GM23338 (cell line): ENCODE data around the gene CCDC102A. TPM values are rescaled to one million over a fixed set of nuclear protein-coding genes. Genes with fewer than 3 reads are reported as not detected.

Source experiments
- ATAC-seq: fragments of 200-7000 bp; cut with Tn5 transposase; 3 replicates; pipeline ENCODE4 v1.9.1; 2020
- DNase-seq: peaks from one replicate; pipeline ENCODE4 v3.0.0-alpha.2; 2015; ENCODE audit warnings: low spot score
- H2AFZ ChIP-seq: fragments of 200-600 bp; sonication (generic); 2 replicates; pipeline ENCODE4 v1.8.0; 2016; ENCODE audit warnings: antibody characterized with exemption, mild to moderate bottlenecking, moderate library complexity
- H3F3A ChIP-seq: fragments of 200-600 bp; sonication (generic); replicated peaks from 2 replicates; pipeline ENCODE4 v1.8.0; 2017; ENCODE audit warnings: antibody characterized with exemption, mixed run types, low read depth
- H3K27ac ChIP-seq: fragments of 200-600 bp; sonication (generic); 2 replicates; pipeline ENCODE4 v1.6.1; 2016; ENCODE audit warnings: low read depth
- H3K27me3 ChIP-seq: fragments of 200-600 bp; sonication (generic); 2 replicates; pipeline ENCODE4 v1.8.0; 2016; ENCODE audit warnings: mild to moderate bottlenecking, mixed run types, moderate library complexity; ENCODE audit not compliant: insufficient read depth
- H3K36me3 ChIP-seq: fragments of 200-600 bp; sonication (generic); 2 replicates; pipeline ENCODE4 v1.8.0; 2016; ENCODE audit warnings: mild to moderate bottlenecking; ENCODE audit not compliant: insufficient read depth
- H3K4me1 ChIP-seq: fragments of 200-600 bp; sonication (generic); 2 replicates; pipeline ENCODE4 v1.8.0; 2016; ENCODE audit warnings: mild to moderate bottlenecking, moderate library complexity; ENCODE audit not compliant: insufficient read depth
- H3K4me2 ChIP-seq: fragments of 200-600 bp; sonication (generic); 2 replicates; pipeline ENCODE4 v1.7.1; 2017; ENCODE audit warnings: mixed run types
- H3K4me3 ChIP-seq: fragments of 200-600 bp; sonication (generic); 2 replicates; pipeline ENCODE4 v1.6.1; 2016; ENCODE audit warnings: mixed run types
- H3K79me2 ChIP-seq: fragments of 200-600 bp; sonication (generic); replicated peaks from 2 replicates; pipeline ENCODE4 v1.8.0; 2017; ENCODE audit warnings: mild to moderate bottlenecking; ENCODE audit not compliant: insufficient read depth
- H3K9me2 ChIP-seq: fragments of 200-600 bp; sonication (generic); 2 replicates; pipeline ENCODE4 v1.8.0; 2017; ENCODE audit not compliant: insufficient read depth
- H4K20me1 ChIP-seq: fragments of 200-600 bp; sonication (generic); replicated peaks from 2 replicates; pipeline ENCODE4 v1.8.0; 2017; ENCODE audit warnings: mild to moderate bottlenecking; ENCODE audit not compliant: insufficient read depth
- H3K27ac Mint-ChIP-seq: 2 replicates; pipeline ENCODE4 v1.8.0; 2020; ENCODE audit warnings: inconsistent platforms, mild to moderate bottlenecking, moderate library complexity, mixed read lengths
- H3K27me3 Mint-ChIP-seq: 3 replicates; pipeline ENCODE4 v1.8.0; 2022; ENCODE audit warnings: low read depth, mild to moderate bottlenecking, moderate library complexity, mixed read lengths, inconsistent platforms; ENCODE audit not compliant: insufficient read depth, poor library complexity
- H3K36me3 Mint-ChIP-seq: 3 replicates; pipeline ENCODE4 v1.8.0; 2021; ENCODE audit warnings: low read depth, mild to moderate bottlenecking, inconsistent platforms, moderate library complexity, mixed read lengths
- H3K4me1 Mint-ChIP-seq: 3 replicates; pipeline ENCODE4 v1.8.0; 2020; ENCODE audit warnings: mild to moderate bottlenecking, inconsistent platforms, mixed read lengths
- H3K4me3 Mint-ChIP-seq: 3 replicates; pipeline ENCODE4 v1.8.0; 2021; ENCODE audit warnings: moderate library complexity, mild to moderate bottlenecking, inconsistent platforms, mixed read lengths
- H3K9me3 Mint-ChIP-seq: 3 replicates; pipeline ENCODE4 v1.8.0; 2020; ENCODE audit warnings: moderate library complexity, mild to moderate bottlenecking, inconsistent platforms, mixed read lengths
- CREB1 ChIP-seq: fragments of 250-450 bp; sonication (Bioruptor Pico); IDR thresholded peaks from 2 replicates; pipeline ENCODE4 v1.5.0; 2020; ENCODE audit warnings: low read depth, mild to moderate bottlenecking, moderate library complexity
- EZH2 ChIP-seq: fragments of 200-600 bp; sonication (generic); IDR thresholded peaks from one replicate; pipeline ENCODE4 v1.8.0; 2017; ENCODE audit warnings: antibody characterized with exemption, mild to moderate bottlenecking, low read depth; ENCODE audit not compliant: unreplicated experiment
- EZH2phosphoT487 ChIP-seq: fragments of 200-600 bp; sonication (generic); IDR thresholded peaks from one replicate; pipeline ENCODE4 v1.8.1; 2018; ENCODE audit warnings: antibody characterized with exemption; ENCODE audit not compliant: unreplicated experiment
- JUNB ChIP-seq: IDR thresholded peaks from one replicate; pipeline ENCODE4 v1.6.1; 2016; ENCODE audit warnings: antibody characterized with exemption; ENCODE audit not compliant: unreplicated experiment
- NANOG ChIP-seq: IDR thresholded peaks from 2 replicates; pipeline ENCODE4 v1.6.1; 2016; ENCODE audit warnings: antibody characterized with exemption, borderline replicate concordance
- STAT1 ChIP-seq: IDR thresholded peaks from one replicate; pipeline ENCODE4 v1.6.1; 2016; ENCODE audit warnings: antibody characterized with exemption; ENCODE audit not compliant: unreplicated experiment
- polyA plus RNA-seq: library from polyadenylated mRNA; unstranded; fragments of >200 nt; fragmentation: Nextera tagmentation; extraction: Ambion mirVana; gene quantifications from 2 replicates; pipeline ENCODE4 v1.2.1, GENCODE V29; 2016
- total RNA-seq: library from RNA; depleted of rRNA; stranded (reverse); fragments of >200 nt; shearing (Covaris generic); gene quantifications from 2 replicates; pipeline ENCODE4 v1.2.3, GENCODE V29; 2014
- TF ChIP-seq, protein P1 (sequence below): fragments of 250-450 bp; sonication (Bioruptor Pico); IDR thresholded peaks from 2 replicates; pipeline ENCODE4 v1.5.0; 2020; ENCODE audit warnings: mild to moderate bottlenecking, moderate library complexity
- TF ChIP-seq, protein P2 (sequence below): IDR thresholded peaks from one replicate; pipeline ENCODE4 v1.6.1; 2018; ENCODE audit warnings: antibody characterized with exemption; ENCODE audit not compliant: unreplicated experiment

The CCDC102A gene
- total and polyA plus RNA-seq, 2 experiments from 2014 or later: 2.0 to 5.2 TPM

DNA sequence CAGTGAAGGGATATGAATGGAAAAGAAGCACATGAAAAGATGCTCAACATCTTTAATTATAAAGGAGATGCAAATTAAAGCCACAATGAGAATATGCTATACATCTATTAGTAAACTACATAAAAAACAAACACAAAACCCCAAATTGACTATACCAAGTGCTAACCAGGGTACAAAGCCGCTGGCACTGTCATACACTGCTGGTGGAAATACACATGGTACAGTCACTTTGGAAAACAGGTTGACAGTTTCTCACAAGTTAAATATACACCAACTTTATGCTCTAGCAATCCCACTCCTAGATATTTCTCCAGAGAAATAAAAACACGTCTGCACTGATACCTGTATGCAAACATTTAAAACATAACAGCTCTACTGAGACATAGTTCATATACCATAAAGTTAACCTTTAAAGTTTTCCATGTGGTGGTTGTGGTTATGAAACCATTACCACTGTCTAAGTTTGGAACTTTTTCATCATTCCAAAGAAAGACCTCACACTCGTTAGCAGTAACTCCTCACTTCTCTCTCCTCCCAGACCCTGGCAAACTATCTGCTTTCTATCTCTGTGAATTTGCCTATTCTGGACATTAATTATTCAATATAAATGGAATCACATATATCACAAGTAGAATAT lies 48.8 kb upstream of the CCDC102A start:
- Histone ChIP-seq H3K27ac (no peak overlapping the region), H4K20me1 (no peaks in the 10 kb centered on the region), H3K4me2 (no peak overlapping the region), H3K4me1 (no peaks in the 10 kb centered on the region), H3K9me2 (no peaks in the 10 kb centered on the region), H3K79me2 (no peaks in the 10 kb centered on the region), H3K27me3 (0 out of 2 replicates have a peak, but pooled peaks cover 3% of the 10 kb centered on the region), H3F3A (no peaks in the 10 kb centered on the region), H3K4me3 (no peak overlapping the region), H3K36me3 (no peaks in the 10 kb centered on the region), H2AFZ (no peak overlapping the region)
- no peaks in the 10 kb centered on the region for H3K4me1 Mint-ChIP-seq
- no peak for TF ChIP-seq EZH2
- ATAC-seq (no peak), DNase-seq (no peak)
- peaks cover 13% of the 10 kb centered on the region for H3K27me3 Mint-ChIP-seq
- H3K36me3 Mint-ChIP-seq: no peaks in the 10 kb centered on the region
- H3K27ac Mint-ChIP-seq: no peak overlapping the region
- H3K4me3 Mint-ChIP-seq: no peak overlapping the region
- H3K9me3 Mint-ChIP-seq: peaks cover 13% of the 10 kb centered on the region; the same call in 2 of the 3 replicates

DNA sequence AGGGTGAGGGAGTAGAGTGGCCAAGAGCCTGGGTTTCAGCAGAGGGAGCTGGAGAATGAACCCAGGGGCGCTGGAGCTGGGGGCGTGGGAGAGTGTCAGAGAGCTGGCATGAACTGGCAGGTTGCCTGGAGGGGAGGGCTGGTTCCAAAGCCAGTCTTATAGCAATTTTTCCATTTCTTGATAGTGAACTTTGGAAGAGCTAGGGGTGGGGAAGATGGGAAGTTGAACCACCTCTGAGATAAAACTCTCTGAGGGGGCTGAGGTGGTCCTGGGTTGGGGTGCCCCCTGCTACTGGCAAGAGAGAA lies 42.9 kb upstream of the CCDC102A start:
- H3K36me3 ChIP-seq: no peaks in the 10 kb centered on the region
- H3K4me1 ChIP-seq: no peaks in the 10 kb centered on the region
- no peak overlapping the region for H2AFZ ChIP-seq
- Mint-ChIP-seq H3K4me3 (no peak overlapping the region), H3K27ac (no peak overlapping the region), H3K4me1 (no peaks in the 10 kb centered on the region), H3K9me3 (no peaks in the 10 kb centered on the region), H3K27me3 (peaks cover 26% of the 10 kb centered on the region), H3K36me3 (no peaks in the 10 kb centered on the region)
- no peaks in the 10 kb centered on the region for H3K9me2 ChIP-seq
- H3K79me2 ChIP-seq: no peaks in the 10 kb centered on the region
- no peaks in the 10 kb centered on the region for H4K20me1 ChIP-seq
- TF ChIP-seq EZH2phosphoT487 (no peak), CREB1 (CRISPR knock-in tag) (no peak), EZH2 (no peak), NANOG (no peak), JUNB (no peak), STAT1 (no peak)
- TF ChIP-seq, protein P1, sequence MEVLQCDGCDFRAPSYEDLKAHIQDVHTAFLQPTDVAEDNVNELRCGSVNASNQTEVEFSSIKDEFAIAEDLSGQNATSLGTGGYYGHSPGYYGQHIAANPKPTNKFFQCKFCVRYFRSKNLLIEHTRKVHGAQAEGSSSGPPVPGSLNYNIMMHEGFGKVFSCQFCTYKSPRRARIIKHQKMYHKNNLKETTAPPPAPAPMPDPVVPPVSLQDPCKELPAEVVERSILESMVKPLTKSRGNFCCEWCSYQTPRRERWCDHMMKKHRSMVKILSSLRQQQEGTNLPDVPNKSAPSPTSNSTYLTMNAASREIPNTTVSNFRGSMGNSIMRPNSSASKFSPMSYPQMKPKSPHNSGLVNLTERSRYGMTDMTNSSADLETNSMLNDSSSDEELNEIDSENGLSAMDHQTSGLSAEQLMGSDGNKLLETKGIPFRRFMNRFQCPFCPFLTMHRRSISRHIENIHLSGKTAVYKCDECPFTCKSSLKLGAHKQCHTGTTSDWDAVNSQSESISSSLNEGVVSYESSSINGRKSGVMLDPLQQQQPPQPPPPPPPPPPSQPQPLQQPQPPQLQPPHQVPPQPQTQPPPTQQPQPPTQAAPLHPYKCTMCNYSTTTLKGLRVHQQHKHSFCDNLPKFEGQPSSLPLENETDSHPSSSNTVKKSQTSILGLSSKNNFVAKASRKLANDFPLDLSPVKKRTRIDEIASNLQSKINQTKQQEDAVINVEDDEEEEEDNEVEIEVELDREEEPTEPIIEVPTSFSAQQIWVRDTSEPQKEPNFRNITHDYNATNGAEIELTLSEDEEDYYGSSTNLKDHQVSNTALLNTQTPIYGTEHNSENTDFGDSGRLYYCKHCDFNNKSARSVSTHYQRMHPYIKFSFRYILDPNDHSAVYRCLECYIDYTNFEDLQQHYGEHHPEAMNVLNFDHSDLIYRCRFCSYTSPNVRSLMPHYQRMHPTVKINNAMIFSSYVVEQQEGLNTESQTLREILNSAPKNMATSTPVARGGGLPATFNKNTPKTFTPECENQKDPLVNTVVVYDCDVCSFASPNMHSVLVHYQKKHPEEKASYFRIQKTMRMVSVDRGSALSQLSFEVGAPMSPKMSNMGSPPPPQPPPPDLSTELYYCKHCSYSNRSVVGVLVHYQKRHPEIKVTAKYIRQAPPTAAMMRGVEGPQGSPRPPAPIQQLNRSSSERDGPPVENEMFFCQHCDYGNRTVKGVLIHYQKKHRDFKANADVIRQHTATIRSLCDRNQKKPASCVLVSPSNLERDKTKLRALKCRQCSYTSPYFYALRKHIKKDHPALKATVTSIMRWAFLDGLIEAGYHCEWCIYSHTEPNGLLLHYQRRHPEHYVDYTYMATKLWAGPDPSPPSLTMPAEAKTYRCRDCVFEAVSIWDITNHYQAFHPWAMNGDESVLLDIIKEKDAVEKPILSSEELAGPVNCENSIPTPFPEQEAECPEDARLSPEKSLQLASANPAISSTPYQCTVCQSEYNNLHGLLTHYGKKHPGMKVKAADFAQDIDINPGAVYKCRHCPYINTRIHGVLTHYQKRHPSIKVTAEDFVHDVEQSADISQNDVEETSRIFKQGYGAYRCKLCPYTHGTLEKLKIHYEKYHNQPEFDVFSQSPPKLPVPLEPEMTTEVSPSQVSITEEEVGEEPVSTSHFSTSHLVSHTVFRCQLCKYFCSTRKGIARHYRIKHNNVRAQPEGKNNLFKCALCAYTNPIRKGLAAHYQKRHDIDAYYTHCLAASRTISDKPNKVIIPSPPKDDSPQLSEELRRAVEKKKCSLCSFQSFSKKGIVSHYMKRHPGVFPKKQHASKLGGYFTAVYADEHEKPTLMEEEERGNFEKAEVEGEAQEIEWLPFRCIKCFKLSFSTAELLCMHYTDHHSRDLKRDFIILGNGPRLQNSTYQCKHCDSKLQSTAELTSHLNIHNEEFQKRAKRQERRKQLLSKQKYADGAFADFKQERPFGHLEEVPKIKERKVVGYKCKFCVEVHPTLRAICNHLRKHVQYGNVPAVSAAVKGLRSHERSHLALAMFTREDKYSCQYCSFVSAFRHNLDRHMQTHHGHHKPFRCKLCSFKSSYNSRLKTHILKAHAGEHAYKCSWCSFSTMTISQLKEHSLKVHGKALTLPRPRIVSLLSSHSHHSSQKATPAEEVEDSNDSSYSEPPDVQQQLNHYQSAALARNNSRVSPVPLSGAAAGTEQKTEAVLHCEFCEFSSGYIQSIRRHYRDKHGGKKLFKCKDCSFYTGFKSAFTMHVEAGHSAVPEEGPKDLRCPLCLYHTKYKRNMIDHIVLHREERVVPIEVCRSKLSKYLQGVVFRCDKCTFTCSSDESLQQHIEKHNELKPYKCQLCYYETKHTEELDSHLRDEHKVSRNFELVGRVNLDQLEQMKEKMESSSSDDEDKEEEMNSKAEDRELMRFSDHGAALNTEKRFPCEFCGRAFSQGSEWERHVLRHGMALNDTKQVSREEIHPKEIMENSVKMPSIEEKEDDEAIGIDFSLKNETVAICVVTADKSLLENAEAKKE (CRISPR knock-in tag): no peak
- TF ChIP-seq, protein P2, sequence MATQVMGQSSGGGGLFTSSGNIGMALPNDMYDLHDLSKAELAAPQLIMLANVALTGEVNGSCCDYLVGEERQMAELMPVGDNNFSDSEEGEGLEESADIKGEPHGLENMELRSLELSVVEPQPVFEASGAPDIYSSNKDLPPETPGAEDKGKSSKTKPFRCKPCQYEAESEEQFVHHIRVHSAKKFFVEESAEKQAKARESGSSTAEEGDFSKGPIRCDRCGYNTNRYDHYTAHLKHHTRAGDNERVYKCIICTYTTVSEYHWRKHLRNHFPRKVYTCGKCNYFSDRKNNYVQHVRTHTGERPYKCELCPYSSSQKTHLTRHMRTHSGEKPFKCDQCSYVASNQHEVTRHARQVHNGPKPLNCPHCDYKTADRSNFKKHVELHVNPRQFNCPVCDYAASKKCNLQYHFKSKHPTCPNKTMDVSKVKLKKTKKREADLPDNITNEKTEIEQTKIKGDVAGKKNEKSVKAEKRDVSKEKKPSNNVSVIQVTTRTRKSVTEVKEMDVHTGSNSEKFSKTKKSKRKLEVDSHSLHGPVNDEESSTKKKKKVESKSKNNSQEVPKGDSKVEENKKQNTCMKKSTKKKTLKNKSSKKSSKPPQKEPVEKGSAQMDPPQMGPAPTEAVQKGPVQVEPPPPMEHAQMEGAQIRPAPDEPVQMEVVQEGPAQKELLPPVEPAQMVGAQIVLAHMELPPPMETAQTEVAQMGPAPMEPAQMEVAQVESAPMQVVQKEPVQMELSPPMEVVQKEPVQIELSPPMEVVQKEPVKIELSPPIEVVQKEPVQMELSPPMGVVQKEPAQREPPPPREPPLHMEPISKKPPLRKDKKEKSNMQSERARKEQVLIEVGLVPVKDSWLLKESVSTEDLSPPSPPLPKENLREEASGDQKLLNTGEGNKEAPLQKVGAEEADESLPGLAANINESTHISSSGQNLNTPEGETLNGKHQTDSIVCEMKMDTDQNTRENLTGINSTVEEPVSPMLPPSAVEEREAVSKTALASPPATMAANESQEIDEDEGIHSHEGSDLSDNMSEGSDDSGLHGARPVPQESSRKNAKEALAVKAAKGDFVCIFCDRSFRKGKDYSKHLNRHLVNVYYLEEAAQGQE: no peak
- H3K4me2 ChIP-seq: no peak overlapping the region
- H3F3A ChIP-seq: no peaks in the 10 kb centered on the region
- no peak overlapping the region for H3K4me3 ChIP-seq
- ATAC-seq (no peak), DNase-seq (no peak)
- 0 out of 2 replicates have a peak, but pooled peaks cover 2% of the 10 kb centered on the region for H3K27me3 ChIP-seq
- no peak overlapping the region for H3K27ac ChIP-seq
